Neural crest cell (in vitro differentiated cells): ENCODE measurements around the gene WNK1. TPM values are rescaled to one million over a fixed set of nuclear protein-coding genes. Genes with fewer than 3 reads are reported as not detected.

Source experiments
- DNase-seq: peaks from one replicate; pipeline ENCODE4 v3.0.0; 2021; ENCODE audit warnings: low read depth, mixed read lengths, low spot score
- H3K27ac Mint-ChIP-seq: one replicate; pipeline ENCODE4 v1.8.0; 2021; ENCODE audit warnings: mild to moderate bottlenecking, mixed read lengths; ENCODE audit not compliant: unreplicated experiment
- H3K27me3 Mint-ChIP-seq: 2 replicates; pipeline ENCODE4 v1.8.0; 2021; ENCODE audit warnings: low read depth, mild to moderate bottlenecking, mixed read lengths
- H3K36me3 Mint-ChIP-seq: 2 replicates; pipeline ENCODE4 v1.8.0; 2021; ENCODE audit warnings: low read depth, mild to moderate bottlenecking, mixed read lengths
- H3K4me1 Mint-ChIP-seq: 2 replicates; pipeline ENCODE4 v1.8.0; 2021; ENCODE audit warnings: mixed read lengths
- H3K4me3 Mint-ChIP-seq: one replicate; pipeline ENCODE4 v1.8.0; 2021; ENCODE audit warnings: mild to moderate bottlenecking, mixed read lengths
- H3K9me3 Mint-ChIP-seq: 2 replicates; pipeline ENCODE4 v1.8.0; 2021; ENCODE audit warnings: mixed read lengths
- CTCF ChIP-seq: fragments of 200-600 bp; sonication (generic); conservative IDR thresholded peaks from 2 replicates; pipeline ENCODE4 v1.5.0; 2021; ENCODE audit warnings: antibody characterized with exemption, mild to moderate bottlenecking
- total RNA-seq: library from RNA; stranded (reverse); gene quantifications from 2 replicates; pipeline ENCODE4 v1.2.1, GENCODE V29; 2021

Gene WNK1
- total RNA-seq, 1 donor from 2014 or later = 155 TPM

GRCh38 chr12:880656-881055 lies 128.3 kb downstream of the WNK1 start:
- H3K27ac Mint-ChIP-seq = no peak overlapping the region
- DNase-seq = no peak
- H3K4me1 Mint-ChIP-seq = no peaks in the 10 kb centered on the region
- no peaks in the 10 kb centered on the region for H3K27me3 Mint-ChIP-seq
- H3K36me3 Mint-ChIP-seq = peaks cover 22% of the 10 kb centered on the region
- H3K9me3 Mint-ChIP-seq = no peaks in the 10 kb centered on the region
- no peak for TF ChIP-seq CTCF
- no peak overlapping the region for H3K4me3 Mint-ChIP-seq

- Mint-ChIP-seq H3K27ac (no peak overlapping the region), H3K27me3 (no peaks in the 10 kb centered on the region), H3K4me3 (no peak overlapping the region), H3K36me3 (peaks cover 18% of the 10 kb centered on the region), H3K4me1 (no peaks in the 10 kb centered on the region), H3K9me3 (no peaks in the 10 kb centered on the region)
- TF ChIP-seq CTCF = no peak
- no peak for DNase-seq
Measured at GRCh38 chr12:884746-885414, 132.5 kb downstream of the WNK1 start.

- no peak overlapping the region for H3K4me3 Mint-ChIP-seq
- no peak overlapping the region for H3K27ac Mint-ChIP-seq
- H3K27me3 Mint-ChIP-seq = no peaks in the 10 kb centered on the region
- H3K9me3 Mint-ChIP-seq = no peaks in the 10 kb centered on the region
- peaks cover 20% of the 10 kb centered on the region for H3K36me3 Mint-ChIP-seq
- no peak for TF ChIP-seq CTCF
- DNase-seq = no peak
- no peaks in the 10 kb centered on the region for H3K4me1 Mint-ChIP-seq
Measured at GRCh38 chr12:885701-886100, 133.3 kb downstream of the WNK1 start.

GRCh38 chr12:886206-886605 lies 133.8 kb downstream of the WNK1 start:
- Mint-ChIP-seq H3K4me1 (no peaks in the 10 kb centered on the region), H3K27me3 (no peaks in the 10 kb centered on the region), H3K27ac (no peak overlapping the region), H3K9me3 (no peaks in the 10 kb centered on the region), H3K36me3 (peaks cover 22% of the 10 kb centered on the region), H3K4me3 (no peak overlapping the region)
- no peak for DNase-seq
- TF ChIP-seq CTCF = no peak

GRCh38 chr12:894226-894625 lies 141.8 kb downstream of the WNK1 start:
- Mint-ChIP-seq H3K4me1 (no peaks in the 10 kb centered on the region), H3K4me3 (no peak overlapping the region), H3K27me3 (no peaks in the 10 kb centered on the region), H3K36me3 (peaks cover 10% of the 10 kb centered on the region), H3K27ac (no peak overlapping the region), H3K9me3 (no peaks in the 10 kb centered on the region)
- no peak for DNase-seq
- TF ChIP-seq CTCF = no peak
